Nephron progenitor cell (in vitro differentiated cells): ENCODE measurements around the gene LRRC75A.

Experiments used
- DNase-seq: peaks from one replicate; pipeline ENCODE4 v3.0.0; 2021
- H3K27ac Mint-ChIP-seq: 2 replicates; pipeline ENCODE4 v1.8.0; 2021; ENCODE audit warnings: mild to moderate bottlenecking, moderate library complexity, mixed read lengths
- H3K27me3 Mint-ChIP-seq: 2 replicates; pipeline ENCODE4 v1.8.0; 2021; ENCODE audit warnings: mild to moderate bottlenecking, low read depth, mixed read lengths; ENCODE audit not compliant: poor library complexity
- H3K36me3 Mint-ChIP-seq: 2 replicates; pipeline ENCODE4 v1.8.0; 2021; ENCODE audit warnings: low read depth, mixed read lengths
- H3K4me1 Mint-ChIP-seq: 2 replicates; pipeline ENCODE4 v1.8.0; 2021; ENCODE audit warnings: mixed read lengths
- H3K4me3 Mint-ChIP-seq: 2 replicates; pipeline ENCODE4 v1.8.0; 2021; ENCODE audit warnings: mild to moderate bottlenecking, moderate library complexity, mixed read lengths
- H3K9me3 Mint-ChIP-seq: 2 replicates; pipeline ENCODE4 v1.8.0; 2021; ENCODE audit warnings: mild to moderate bottlenecking, moderate library complexity, mixed read lengths
- CTCF ChIP-seq: fragments of 200-600 bp; sonication (generic); IDR thresholded peaks from 2 replicates; pipeline ENCODE4 v1.5.0; 2021; ENCODE audit warnings: antibody characterized with exemption

LRRC75A gene

DNA sequence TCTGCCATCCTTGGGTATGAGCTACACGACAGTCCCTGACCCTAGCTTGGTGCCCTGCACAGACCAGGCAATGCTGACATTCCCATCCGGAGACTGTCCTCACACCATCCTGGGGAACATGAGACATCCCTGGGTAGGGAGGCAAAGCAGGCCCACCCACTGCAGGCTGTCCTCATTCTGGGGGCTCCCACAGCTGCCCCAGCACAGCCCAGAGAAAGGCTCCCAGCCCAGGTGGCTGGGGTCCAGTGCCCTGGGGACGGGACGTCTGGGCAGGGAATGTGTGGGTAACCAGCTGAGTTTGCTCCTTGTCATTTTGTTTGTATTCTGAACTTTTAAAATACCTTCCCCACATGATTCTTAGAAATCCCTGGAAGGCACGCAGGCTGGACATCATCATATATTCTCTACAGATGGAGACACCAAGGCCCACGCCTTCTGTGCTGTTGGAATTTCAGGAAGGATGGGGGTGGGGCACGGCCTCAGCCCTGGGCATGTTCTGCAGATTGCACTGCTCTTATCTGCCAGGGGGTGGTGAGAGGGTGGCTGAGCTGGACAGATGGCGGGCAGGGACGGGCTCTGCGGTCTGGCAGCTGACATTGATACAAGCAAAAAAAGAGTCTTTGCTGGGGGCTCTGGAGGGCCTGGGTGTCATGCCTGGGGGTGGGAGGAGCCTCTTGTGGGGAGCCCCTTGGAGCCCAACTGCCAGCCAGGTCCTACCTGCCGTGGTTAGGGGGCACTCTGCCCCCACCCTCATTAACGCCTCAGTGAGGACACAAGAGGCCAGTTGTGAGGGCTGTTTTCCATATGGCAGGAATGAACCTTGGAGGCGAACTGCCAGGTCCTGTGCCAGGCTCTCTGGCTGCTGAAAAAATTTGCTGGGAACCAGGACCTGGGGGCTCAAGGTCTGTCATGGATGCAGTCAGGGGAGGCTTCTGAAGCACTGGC, 28.4 kb downstream of the LRRC75A start:
- DNase-seq: no peak
- H3K27ac Mint-ChIP-seq: no peak overlapping the region

GRCh38 chr17:16462070-16462864, 29.7 kb downstream of the LRRC75A start:
- peaks cover 55% of the 10 kb centered on the region for H3K4me1 Mint-ChIP-seq
- H3K4me3 Mint-ChIP-seq: no peak overlapping the region
- peak overlapping the region; percentile 31 for H3K27ac Mint-ChIP-seq
- no peak for TF ChIP-seq CTCF
- peaks cover 2% of the 10 kb centered on the region for H3K27me3 Mint-ChIP-seq
- H3K36me3 Mint-ChIP-seq: peaks cover 25% of the 10 kb centered on the region
- DNase-seq: no peak
- H3K9me3 Mint-ChIP-seq: no peaks in the 10 kb centered on the region

More for the DNA sequence above, 28.4 kb downstream of the LRRC75A start:
- peaks cover 55% of the 10 kb centered on the region for H3K4me1 Mint-ChIP-seq
- no peak overlapping the region for H3K4me3 Mint-ChIP-seq
- peaks cover 6% of the 10 kb centered on the region for H3K27me3 Mint-ChIP-seq
- peaks cover 16% of the 10 kb centered on the region for H3K36me3 Mint-ChIP-seq
- TF ChIP-seq CTCF: no peak
- no peaks in the 10 kb centered on the region for H3K9me3 Mint-ChIP-seq

DNA sequence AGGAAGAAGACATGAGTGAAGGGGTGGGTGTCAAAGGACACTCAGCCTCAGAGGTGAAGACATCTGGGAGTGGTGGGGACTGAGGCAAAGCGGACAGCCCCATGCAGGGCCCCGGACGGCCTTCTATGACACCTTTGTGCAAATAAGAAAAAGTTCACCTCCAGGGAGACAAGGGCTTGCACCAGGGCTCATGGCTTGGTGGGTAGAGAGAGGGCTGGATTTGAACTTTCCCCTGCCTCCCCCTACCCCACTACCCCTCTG, 30.5 kb downstream of the LRRC75A start:
- peaks cover 2% of the 10 kb centered on the region for H3K27me3 Mint-ChIP-seq
- no peak for TF ChIP-seq CTCF
- peaks cover 26% of the 10 kb centered on the region for H3K36me3 Mint-ChIP-seq
- H3K4me1 Mint-ChIP-seq: peaks cover 62% of the 10 kb centered on the region
- peak overlapping the region; percentile 36 for H3K27ac Mint-ChIP-seq
- DNase-seq: no peak
- no peaks in the 10 kb centered on the region for H3K9me3 Mint-ChIP-seq
- no peak overlapping the region for H3K4me3 Mint-ChIP-seq

GRCh38 chr17:16460796-16461605, 31.0 kb downstream of the LRRC75A start:
- TF ChIP-seq CTCF: no peak
- peaks cover 31% of the 10 kb centered on the region for H3K36me3 Mint-ChIP-seq
- no peak overlapping the region for H3K4me3 Mint-ChIP-seq
- H3K27me3 Mint-ChIP-seq: peaks cover 2% of the 10 kb centered on the region
- no peak for DNase-seq
- peak overlapping the region; percentile 42 for H3K27ac Mint-ChIP-seq
- H3K4me1 Mint-ChIP-seq: peaks cover 66% of the 10 kb centered on the region
- H3K9me3 Mint-ChIP-seq: no peaks in the 10 kb centered on the region

DNA sequence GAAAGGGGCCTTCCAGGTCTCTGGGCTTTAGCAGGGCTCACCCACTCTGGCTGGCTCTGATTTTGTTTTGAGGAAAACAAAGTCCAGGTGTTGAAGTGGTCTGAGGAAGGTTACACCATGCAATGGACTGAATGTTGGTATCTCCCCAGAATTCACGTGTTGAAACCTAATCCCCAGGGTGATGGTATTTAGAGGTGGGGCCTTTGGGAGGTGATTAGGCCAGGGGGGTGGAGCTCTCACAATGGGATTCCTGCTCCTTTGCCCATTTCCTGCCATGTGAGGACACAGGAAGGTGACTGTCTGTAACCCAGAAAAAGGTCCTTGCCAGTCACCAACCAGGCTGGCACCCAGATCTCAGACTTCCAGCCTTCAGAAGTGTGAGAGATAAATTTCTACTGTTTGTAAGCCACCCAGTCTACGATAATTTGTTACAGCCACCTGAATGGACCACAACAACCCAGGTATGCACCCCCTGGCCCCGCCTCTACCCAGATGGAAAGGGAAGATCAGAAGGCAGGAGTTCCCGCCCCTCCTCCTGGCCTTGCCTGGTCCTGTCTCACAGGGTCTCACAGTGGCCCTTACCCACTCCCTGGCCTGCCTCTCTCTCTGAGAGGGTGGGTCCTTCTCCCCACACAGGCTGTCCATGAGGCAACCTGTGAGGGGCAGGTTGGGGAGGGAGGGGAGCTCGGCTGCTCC, 32.0 kb downstream of the LRRC75A start:
- no peak for DNase-seq
- peaks cover 57% of the 10 kb centered on the region for H3K4me1 Mint-ChIP-seq
- H3K9me3 Mint-ChIP-seq: no peaks in the 10 kb centered on the region
- H3K4me3 Mint-ChIP-seq: no peak overlapping the region
- peaks cover 2% of the 10 kb centered on the region for H3K27me3 Mint-ChIP-seq
- no peak for TF ChIP-seq CTCF
- no peak overlapping the region for H3K27ac Mint-ChIP-seq
- peaks cover 36% of the 10 kb centered on the region for H3K36me3 Mint-ChIP-seq
